CD14-positive monocyte (primary cell): ENCODE results near the gene MAD1L1. TPM values are rescaled to one million over a fixed set of nuclear protein-coding genes. Genes with fewer than 3 reads are reported as not detected.

Experiments used
- DNase-seq, 3 donors: peaks; one replicate each; pipeline ENCODE4 v3.0.0-alpha.2; 2011 to 2022
- H2AFZ ChIP-seq: 2 replicates; pipeline ENCODE4 v1.6.0; 2012; ENCODE audit warnings: mild to moderate bottlenecking, low read depth, low read length, inconsistent platforms; ENCODE audit not compliant: insufficient read depth, poor library complexity, severe bottlenecking
- H3K27ac ChIP-seq, 2 donors: 1 replicate in 1 of 2; 2 replicates in 1 of 2; pipeline ENCODE4 v1.5.1; 2012 to 2013; ENCODE audit warnings: low read length in 2 of 2, control low read depth in 1 of 2, inconsistent platforms in 1 of 2, low read depth in 1 of 2, mild to moderate bottlenecking in 1 of 2
- H3K27me3 ChIP-seq, 2 donors: one replicate each; pipeline versions ENCODE4 v1.6.0 to v1.6.1; 2011 to 2013; ENCODE audit warnings: low read length in 2 of 2; ENCODE audit not compliant: control insufficient read depth in 2 of 2, insufficient read depth in 2 of 2
- H3K36me3 ChIP-seq, 2 donors: replicated peaks in 1 of 2; 1 replicate in 1 of 2; 2 replicates in 1 of 2; pipeline versions ENCODE4 v1.5.1 to v1.6.1; 2012 to 2013; ENCODE audit warnings: low read length in 2 of 2, control low read depth in 1 of 2, inconsistent platforms in 1 of 2, mild to moderate bottlenecking in 1 of 2; ENCODE audit not compliant: insufficient read depth in 2 of 2, control insufficient read depth in 1 of 2
- H3K4me1 ChIP-seq, 2 donors: 1 replicate in 1 of 2; 2 replicates in 1 of 2; pipeline versions ENCODE4 v1.5.1 to v1.6.1; 2012 to 2013; ENCODE audit warnings: low read length in 2 of 2, control low read depth in 1 of 2, inconsistent platforms in 1 of 2, mild to moderate bottlenecking in 1 of 2, moderate library complexity in 1 of 2; ENCODE audit not compliant: insufficient read depth in 2 of 2, control insufficient read depth in 1 of 2
- H3K4me2 ChIP-seq: replicated peaks from 2 replicates; pipeline ENCODE3; 2012; ENCODE audit warnings: low read length, moderate library complexity, mild to moderate bottlenecking; ENCODE audit not compliant: poor library complexity, severe bottlenecking; ENCODE audit errors: extremely low read depth
- H3K4me3 ChIP-seq, 3 experiments: fragments of 200-600 bp in 1 of 3; sonication (generic) in 1 of 3; replicated peaks in 1 of 3; 1 replicate in 2 of 3; 2 replicates in 1 of 3; pipeline ENCODE4 v1.5.1; 2011 to 2013; ENCODE audit warnings: low read length in 3 of 3, mild to moderate bottlenecking in 3 of 3, control low read depth in 2 of 3, low read depth in 2 of 3, inconsistent platforms in 1 of 3, moderate library complexity in 1 of 3
- H3K79me2 ChIP-seq: 2 replicates; pipeline ENCODE4 v1.6.0; 2012; ENCODE audit warnings: mild to moderate bottlenecking, control low read depth, inconsistent platforms, low read length, moderate library complexity; ENCODE audit not compliant: insufficient read depth
- H3K9ac ChIP-seq: 2 replicates; pipeline ENCODE4 v1.6.0; 2017; ENCODE audit warnings: low read length, mild to moderate bottlenecking; ENCODE audit not compliant: insufficient read depth, poor library complexity, severe bottlenecking
- H3K9me3 ChIP-seq, 2 donors: replicated peaks in 1 of 2; 1 replicate in 1 of 2; 2 replicates in 1 of 2; pipeline versions ENCODE4 v1.5.1 to v1.6.1; 2012 to 2013; ENCODE audit warnings: low read length in 2 of 2, control low read depth in 1 of 2; ENCODE audit not compliant: control insufficient read depth in 1 of 2, insufficient read depth in 1 of 2
- H4K20me1 ChIP-seq: 2 replicates; pipeline ENCODE4 v1.6.0; 2012; ENCODE audit warnings: mild to moderate bottlenecking, low read length, control low read depth, moderate library complexity; ENCODE audit not compliant: insufficient read depth
- H3K27ac Mint-ChIP-seq, 7 donors: one replicate each; pipeline ENCODE4 v1.8.0; 2020; ENCODE audit warnings: mild to moderate bottlenecking in 7 of 7, mixed read lengths in 7 of 7, moderate library complexity in 6 of 7, inconsistent platforms in 2 of 7
- H3K27me3 Mint-ChIP-seq, 3 donors: one replicate each; pipeline ENCODE4 v1.8.0; 2021 to 2022; ENCODE audit warnings: low read depth in 3 of 3, mild to moderate bottlenecking in 3 of 3, mixed read lengths in 3 of 3, moderate library complexity in 3 of 3, inconsistent platforms in 1 of 3
- H3K36me3 Mint-ChIP-seq, 2 donors: one replicate each; pipeline ENCODE4 v1.8.0; 2020; ENCODE audit warnings: mixed read lengths in 2 of 2, inconsistent platforms in 1 of 2, mild to moderate bottlenecking in 1 of 2
- H3K4me1 Mint-ChIP-seq: one replicate; pipeline ENCODE4 v1.8.0; 2020; ENCODE audit warnings: mild to moderate bottlenecking, mixed read lengths
- H3K4me3 Mint-ChIP-seq, 2 donors: one replicate each; pipeline ENCODE4 v1.8.0; 2020; ENCODE audit warnings: mild to moderate bottlenecking in 2 of 2, mixed read lengths in 2 of 2, moderate library complexity in 1 of 2
- H3K9me3 Mint-ChIP-seq, 7 donors: one replicate each; pipeline ENCODE4 v1.8.0; 2020 to 2022; ENCODE audit warnings: mixed read lengths in 7 of 7, mild to moderate bottlenecking in 6 of 7, moderate library complexity in 6 of 7, inconsistent platforms in 2 of 7
- WGBS: methylation state at CpG from one replicate; pipeline ENCODE4 v1.1.5; 2013; ENCODE audit warnings: missing lambda C conversion rate; ENCODE audit not compliant: insufficient coverage; 5-methylcytosine and 5-hydroxymethylcytosine counted together
- intact Hi-C, 2 donors: fragments of 100-400 bp; cut with micrococcal nuclease; formaldehyde crosslinking; loops; one replicate each; pipeline versions ENCODE4 v1.15.0 to v1.15.1; 2023
- polyA plus RNA-seq, 3 donors: library from polyadenylated mRNA; depleted of rRNA in 1 of 3; unstranded in 2 of 3; stranded (reverse) in 1 of 3; fragments of 300-500 nt in 2 of 3; fragments of >200 nt in 1 of 3; fragmentation: Illumina TruSeq in 2 of 3; gene quantifications; 1 replicate in 2 of 3; 2 replicates in 1 of 3; pipeline ENCODE4 v1.2.3, GENCODE V29; 2012 to 2021
- TF ChIP-seq, protein P1 (sequence below): fragments of 200-600 bp; IDR thresholded peaks from one replicate; pipeline ENCODE4 v1.8.0; 2022; ENCODE audit warnings: antibody characterized with exemption, mild to moderate bottlenecking

The MAD1L1 gene
- polyA plus RNA-seq, 3 donors, result 22.0 to 39.4 (median 33.2) TPM

DNA sequence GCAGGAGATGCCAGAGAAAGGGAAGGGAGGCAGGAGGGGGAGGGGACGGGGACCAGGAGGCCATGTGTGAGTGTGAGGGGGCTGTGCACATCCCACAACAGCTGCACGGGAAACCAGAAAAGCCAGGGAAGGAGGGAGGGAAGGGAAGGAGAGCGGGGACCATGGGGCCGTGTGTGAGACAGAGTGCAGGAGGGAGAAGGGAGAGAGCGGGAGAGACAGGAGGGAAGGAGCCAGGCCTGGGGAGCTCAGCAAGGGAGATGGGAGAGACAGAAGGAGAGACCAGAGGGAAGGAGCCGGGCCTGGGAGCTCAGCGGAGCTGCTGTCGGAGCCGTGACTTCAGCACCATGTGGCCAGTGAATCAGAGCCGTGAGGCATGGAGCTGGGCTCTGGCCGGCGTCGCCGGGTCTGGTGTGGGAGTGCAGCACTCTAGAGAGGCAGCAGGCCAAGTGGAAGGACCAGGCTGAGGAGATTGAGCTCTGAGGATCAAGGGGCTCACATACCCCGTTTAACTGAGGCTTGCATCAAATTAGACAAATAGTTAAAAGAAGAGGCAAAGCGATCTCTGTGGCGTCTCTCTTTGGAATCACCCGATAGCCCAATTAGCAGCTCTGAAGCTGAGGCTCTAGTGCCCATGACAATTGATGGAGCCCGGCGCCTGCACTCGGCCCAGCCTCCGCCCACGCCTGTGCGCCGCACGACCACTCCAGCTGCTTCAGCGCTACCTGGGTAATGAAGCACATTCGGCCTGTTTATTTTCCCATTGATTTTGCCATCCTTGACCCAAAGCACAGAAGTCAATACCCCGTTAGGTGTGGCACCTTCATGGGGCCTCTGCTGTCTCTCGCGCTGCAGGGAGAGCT is 150.4 kb downstream of the MAD1L1 start:
- no peak overlapping the region for H3K9ac ChIP-seq
- H3K27ac ChIP-seq, result no peak overlapping the region
- H2AFZ ChIP-seq, result no peak overlapping the region
- H3K4me3 ChIP-seq, result no peak overlapping the region
- peaks cover 0 to 1% (median 0%) of the 10 kb centered on the region in 7 donors for H3K9me3 Mint-ChIP-seq
- no peaks in the 10 kb centered on the region for H4K20me1 ChIP-seq
- H3K27me3 Mint-ChIP-seq, result peaks cover 2 to 5% (median 3%) of the 10 kb centered on the region in 3 donors
- H3K4me1 Mint-ChIP-seq, result peaks cover 26% of the 10 kb centered on the region
- no peaks in the 10 kb centered on the region for H3K27me3 ChIP-seq
- TF ChIP-seq, protein P1, sequence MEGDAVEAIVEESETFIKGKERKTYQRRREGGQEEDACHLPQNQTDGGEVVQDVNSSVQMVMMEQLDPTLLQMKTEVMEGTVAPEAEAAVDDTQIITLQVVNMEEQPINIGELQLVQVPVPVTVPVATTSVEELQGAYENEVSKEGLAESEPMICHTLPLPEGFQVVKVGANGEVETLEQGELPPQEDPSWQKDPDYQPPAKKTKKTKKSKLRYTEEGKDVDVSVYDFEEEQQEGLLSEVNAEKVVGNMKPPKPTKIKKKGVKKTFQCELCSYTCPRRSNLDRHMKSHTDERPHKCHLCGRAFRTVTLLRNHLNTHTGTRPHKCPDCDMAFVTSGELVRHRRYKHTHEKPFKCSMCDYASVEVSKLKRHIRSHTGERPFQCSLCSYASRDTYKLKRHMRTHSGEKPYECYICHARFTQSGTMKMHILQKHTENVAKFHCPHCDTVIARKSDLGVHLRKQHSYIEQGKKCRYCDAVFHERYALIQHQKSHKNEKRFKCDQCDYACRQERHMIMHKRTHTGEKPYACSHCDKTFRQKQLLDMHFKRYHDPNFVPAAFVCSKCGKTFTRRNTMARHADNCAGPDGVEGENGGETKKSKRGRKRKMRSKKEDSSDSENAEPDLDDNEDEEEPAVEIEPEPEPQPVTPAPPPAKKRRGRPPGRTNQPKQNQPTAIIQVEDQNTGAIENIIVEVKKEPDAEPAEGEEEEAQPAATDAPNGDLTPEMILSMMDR, result no peak
- intact Hi-C loops, result no loop called here
- no peaks in the 10 kb centered on the region for H3K79me2 ChIP-seq
- no peaks in the 10 kb centered on the region for H3K9me3 ChIP-seq
- H3K27ac Mint-ChIP-seq, result peak overlapping the region in 3 of 7 donors; percentile 7 to 60 (median 9)
- H3K4me2 ChIP-seq, result no peak overlapping the region
- DNase-seq, result no peak
- WGBS, result 96% methylated on average over 30 of the region's 31 CpGs
- H3K36me3 Mint-ChIP-seq, result peaks cover 36 to 45% of the 10 kb centered on the region in 2 donors
- peaks cover 4 to 14% of the 10 kb centered on the region in 2 donors for H3K4me1 ChIP-seq
- no peak overlapping the region for H3K4me3 Mint-ChIP-seq
- H3K36me3 ChIP-seq, result peaks cover 2 to 16% of the 10 kb centered on the region in 2 donors

DNA sequence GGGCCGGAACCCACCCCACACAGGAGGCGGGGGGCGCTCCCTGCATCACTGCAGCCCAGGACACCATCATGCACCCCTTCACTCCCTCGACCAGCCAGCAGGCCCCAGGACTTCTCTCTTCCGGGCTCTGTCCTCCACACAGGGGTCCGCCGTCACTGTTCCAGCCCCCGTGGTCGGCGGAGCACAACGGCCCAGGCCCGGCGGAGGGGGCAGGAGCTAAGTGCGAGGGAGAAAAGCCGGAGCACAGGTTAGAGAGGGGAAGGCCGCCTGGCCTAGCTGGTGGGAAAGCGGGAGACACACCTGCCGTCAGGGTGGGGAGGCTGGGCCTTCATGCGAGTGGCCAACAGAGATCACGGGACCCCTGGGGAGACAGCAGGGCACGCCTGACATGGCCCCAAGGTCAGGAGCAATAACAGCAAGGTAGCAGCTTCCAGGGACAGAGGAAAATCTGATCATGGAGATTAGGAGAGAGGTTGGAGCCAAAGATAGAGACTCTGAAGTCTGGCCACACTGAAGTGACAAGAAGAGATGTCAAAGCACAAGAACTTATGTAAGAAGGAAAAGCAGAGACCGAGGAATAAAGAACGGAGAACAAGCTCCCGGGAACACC is 151.1 kb downstream of the MAD1L1 start:
- Mint-ChIP-seq H3K9me3 (peaks cover 0 to 1% (median 0%) of the 10 kb centered on the region in 7 donors), H3K4me3 (no peak overlapping the region), H3K36me3 (peaks cover 35 to 48% of the 10 kb centered on the region in 2 donors), H3K27ac (peak overlapping the region in 2 of 7 donors; percentile 9 to 60), H3K4me1 (peaks cover 30% of the 10 kb centered on the region), H3K27me3 (peaks cover 2 to 5% (median 3%) of the 10 kb centered on the region in 3 donors)
- peaks cover 8 to 22% of the 10 kb centered on the region in 2 donors for H3K4me1 ChIP-seq
- DNase-seq, result no peak
- no peaks in the 10 kb centered on the region for H3K9me3 ChIP-seq
- peaks cover 2 to 16% of the 10 kb centered on the region in 2 donors for H3K36me3 ChIP-seq
- intact Hi-C loops, result no loop called here
- H3K4me3 ChIP-seq, result no peak overlapping the region
- TF ChIP-seq, protein P1, result no peak
- no peak overlapping the region for H3K4me2 ChIP-seq
- H3K9ac ChIP-seq, result no peak overlapping the region
- WGBS, result 96% methylated on average over 22 of the region's 24 CpGs
- H3K27ac ChIP-seq, result no peak overlapping the region
- H3K27me3 ChIP-seq, result no peaks in the 10 kb centered on the region
- no peak overlapping the region for H2AFZ ChIP-seq
- no peaks in the 10 kb centered on the region for H3K79me2 ChIP-seq
- H4K20me1 ChIP-seq, result no peaks in the 10 kb centered on the region
